H1 (cell line): ENCODE data around the gene ACP3. TPM values are rescaled to one million over a fixed set of nuclear protein-coding genes. Genes with fewer than 3 reads are reported as not detected.

ENCODE experiments used
- CTCF ChIA-PET: fragments of 300-600 bp; sonication (Branson Sonifier 250); formaldehyde crosslinking; loops from one replicate; lab custom pipeline; 2021; ENCODE audit not compliant: partially characterized antibody; lab: Charles Lee
- POLR2A ChIA-PET: fragments of 300-600 bp; sonication (Branson Sonifier 250); formaldehyde crosslinking; loops from one replicate; lab custom pipeline; 2021; ENCODE audit warnings: inconsistent platforms; ENCODE audit not compliant: partially characterized antibody; lab: Charles Lee
- DNase-seq, 2 experiments: peaks; one replicate each; pipeline versions ENCODE4 v3.0.0 to v3.0.0-alpha.2; 2010 to 2022; ENCODE audit warnings: low spot score in 2 of 2, low read depth in 1 of 2, mixed read lengths in 1 of 2
- FAIRE-seq: peaks from 2 replicates; lab custom pipeline; 2011; peaks lifted over from hg19 to GRCh38; lab: Jason Lieb, UNC
- H2AFZ ChIP-seq: 2 replicates; pipeline ENCODE4 v1.8.1; 2012; ENCODE audit warnings: low read length, inconsistent platforms
- H2AK5ac ChIP-seq: 2 replicates; pipeline ENCODE4 v1.6.1; 2013; ENCODE audit warnings: low read depth, low read length
- H2BK120ac ChIP-seq: replicated peaks from 2 replicates; pipeline ENCODE3; 2013; ENCODE audit warnings: low read depth, low read length, inconsistent platforms
- H2BK12ac ChIP-seq: 2 replicates; pipeline ENCODE4 v1.6.1; 2013; ENCODE audit warnings: low read depth, low read length
- H2BK15ac ChIP-seq: 2 replicates; pipeline ENCODE4 v1.6.1; 2013; ENCODE audit warnings: low read length
- H2BK20ac ChIP-seq: 2 replicates; pipeline ENCODE4 v1.6.1; 2013; ENCODE audit warnings: low read length
- H2BK5ac ChIP-seq: 2 replicates; pipeline ENCODE4 v1.6.1; 2013; ENCODE audit warnings: low read depth, low read length
- H3K14ac ChIP-seq: 2 replicates; pipeline ENCODE4 v1.6.1; 2013; ENCODE audit warnings: inconsistent platforms; ENCODE audit not compliant: insufficient read length
- H3K18ac ChIP-seq: 2 replicates; pipeline ENCODE4 v1.6.1; 2013; ENCODE audit warnings: low read length; ENCODE audit errors: extremely low read depth
- H3K23ac ChIP-seq: 2 replicates; pipeline ENCODE4 v1.6.1; 2013; ENCODE audit warnings: inconsistent platforms; ENCODE audit not compliant: insufficient read length
- H3K23me2 ChIP-seq: 2 replicates; pipeline ENCODE4 v1.6.1; 2013; ENCODE audit warnings: low read depth, low read length
- H3K27ac ChIP-seq: 2 replicates; pipeline ENCODE4 v1.6.1; 2011; ENCODE audit warnings: low read depth, low read length, inconsistent platforms
- H3K27me3 ChIP-seq, 4 experiments: replicated peaks in 1 of 4; 1 replicate in 1 of 4; 2 replicates in 3 of 4; pipeline versions ENCODE4 v1.6.1 to v1.8.1; 2011 to 2013; ENCODE audit warnings: low read length in 3 of 4, mild to moderate bottlenecking in 3 of 4, inconsistent platforms in 2 of 4, mixed read lengths in 2 of 4, moderate library complexity in 1 of 4; ENCODE audit not compliant: control insufficient read depth in 3 of 4, insufficient read depth in 3 of 4; ENCODE audit errors: extremely low read depth in 1 of 4
- H3K36me3 ChIP-seq, 4 experiments: 2 replicates each; pipeline versions ENCODE4 v1.6.1 to v1.8.1; 2011 to 2013; ENCODE audit warnings: mild to moderate bottlenecking in 4 of 4, low read length in 3 of 4, moderate library complexity in 2 of 4, control low read depth in 1 of 4, inconsistent platforms in 1 of 4; ENCODE audit not compliant: insufficient read depth in 4 of 4, control insufficient read depth in 2 of 4
- H3K4ac ChIP-seq: replicated peaks from 2 replicates; pipeline ENCODE3; 2013; ENCODE audit warnings: low read length, low read depth, mixed read lengths, inconsistent platforms; ENCODE audit not compliant: insufficient read length
- H3K4me1 ChIP-seq, 4 experiments: replicated peaks in 1 of 4; 1 replicate in 1 of 4; 2 replicates in 3 of 4; pipeline versions ENCODE4 v1.6.1 to v1.8.1; 2011 to 2013; ENCODE audit warnings: low read length in 3 of 4, inconsistent platforms in 2 of 4, mixed read lengths in 1 of 4; ENCODE audit not compliant: insufficient read depth in 4 of 4, control insufficient read depth in 3 of 4
- H3K4me2 ChIP-seq, 2 experiments: 2 replicates each; pipeline versions ENCODE4 v1.6.1 to v1.8.1; 2011 to 2013; ENCODE audit warnings: low read depth in 2 of 2, low read length in 2 of 2, control low read depth in 1 of 2, inconsistent platforms in 1 of 2, mild to moderate bottlenecking in 1 of 2; ENCODE audit not compliant: insufficient read depth in 1 of 2
- H3K4me3 ChIP-seq, 4 experiments: fragments of 200-600, 300-600 bp in 1 of 4; sonication (generic), shearing (Covaris generic), sonication (Bioruptor Twin) in 1 of 4; 2 replicates each; pipeline versions ENCODE4 v1.5.1 to v1.8.1; 2011 to 2016; ENCODE audit warnings: low read length in 4 of 4, low read depth in 3 of 4, control low read depth in 2 of 4, inconsistent platforms in 2 of 4, mild to moderate bottlenecking in 2 of 4, mixed read lengths in 1 of 4, moderate library complexity in 1 of 4; ENCODE audit not compliant: insufficient read depth in 2 of 4; ENCODE audit errors: extremely low read depth in 1 of 4
- H3K56ac ChIP-seq: replicated peaks from 2 replicates; pipeline ENCODE3; 2013; ENCODE audit warnings: low read depth, mild to moderate bottlenecking, mixed read lengths, low read length, inconsistent platforms; ENCODE audit not compliant: insufficient read length
- H3K79me1 ChIP-seq: 2 replicates; pipeline ENCODE4 v1.6.1; 2013; ENCODE audit warnings: low read depth, low read length, control low read depth
- H3K79me2 ChIP-seq, 2 experiments: 2 replicates each; pipeline versions ENCODE4 v1.6.1 to v1.8.1; 2012 to 2013; ENCODE audit warnings: low read length in 2 of 2, mild to moderate bottlenecking in 2 of 2, inconsistent platforms in 1 of 2; ENCODE audit not compliant: insufficient read depth in 2 of 2, control insufficient read depth in 1 of 2
- H3K9ac ChIP-seq, 4 experiments: replicated peaks in 1 of 4; 1 replicate in 1 of 4; 2 replicates in 3 of 4; pipeline versions ENCODE4 v1.6.1 to v1.8.1; 2011 to 2013; ENCODE audit warnings: low read depth in 3 of 4, low read length in 3 of 4, control low read depth in 2 of 4, mild to moderate bottlenecking in 2 of 4, moderate library complexity in 2 of 4, inconsistent platforms in 1 of 4; ENCODE audit errors: extremely low read depth in 1 of 4
- H3K9me3 ChIP-seq, 2 experiments: 2 replicates each; pipeline versions ENCODE4 v1.6.1 to v1.8.1; 2012 to 2013; ENCODE audit warnings: mild to moderate bottlenecking in 2 of 2, moderate library complexity in 2 of 2, control low read depth in 1 of 2, inconsistent platforms in 1 of 2, low read depth in 1 of 2, low read length in 1 of 2, mixed read lengths in 1 of 2; ENCODE audit not compliant: insufficient read depth in 2 of 2
- H4K20me1 ChIP-seq, 2 experiments: replicated peaks in 1 of 2; 2 replicates each; pipeline versions ENCODE3 to v1.8.1; 2011 to 2013; ENCODE audit warnings: inconsistent platforms in 2 of 2, low read length in 2 of 2, mild to moderate bottlenecking in 1 of 2; ENCODE audit not compliant: insufficient read depth in 2 of 2, control insufficient read depth in 1 of 2
- H4K5ac ChIP-seq: 2 replicates; pipeline ENCODE4 v1.6.1; 2013; ENCODE audit warnings: low read length, low read depth, mixed read lengths, inconsistent platforms; ENCODE audit not compliant: insufficient read length
- H4K8ac ChIP-seq: 2 replicates; pipeline ENCODE4 v1.8.0; 2013; ENCODE audit warnings: mild to moderate bottlenecking, moderate library complexity, low read length, inconsistent platforms; ENCODE audit not compliant: insufficient read depth; ENCODE audit errors: extremely low read depth
- H4K91ac ChIP-seq: replicated peaks from 2 replicates; pipeline ENCODE3; 2013; ENCODE audit warnings: low read length, mixed read lengths, inconsistent platforms; ENCODE audit not compliant: insufficient read length
- CBX5 ChIP-seq: fragments of 300-800, 300-1000 bp; sonication (generic); IDR thresholded peaks from 2 replicates; pipeline ENCODE4 v1.7.1; 2016; ENCODE audit warnings: antibody characterized with exemption, low read length, low read depth
- GTF2F1 ChIP-seq: IDR thresholded peaks from 2 replicates; pipeline ENCODE4 v1.6.1; 2012; ENCODE audit warnings: low read depth, low read length, improper control_type of control experiment, borderline replicate concordance
- KDM4A ChIP-seq: IDR thresholded peaks from one replicate; pipeline ENCODE4 v1.7.1; 2012; ENCODE audit warnings: low read depth, mild to moderate bottlenecking, moderate library complexity, low read length, inconsistent platforms; ENCODE audit not compliant: severe bottlenecking
- KDM5A ChIP-seq: fragments of 200-600 bp; IDR thresholded peaks from 2 replicates; pipeline ENCODE4 v1.7.1; 2012; ENCODE audit warnings: mild to moderate bottlenecking, low read length, inconsistent platforms, mixed read lengths
- PHF8 ChIP-seq: fragments of 200-600 bp; sonication (generic); conservative IDR thresholded peaks from 2 replicates; pipeline ENCODE4 v1.7.1; 2012; ENCODE audit warnings: low read depth, mild to moderate bottlenecking, inconsistent platforms, low read length, moderate library complexity
- POLR2AphosphoS5 ChIP-seq: IDR thresholded peaks from 2 replicates; pipeline ENCODE4 v1.6.1; 2011; ENCODE audit warnings: low read depth, low read length
- POU5F1 ChIP-seq: IDR thresholded peaks from 2 replicates; pipeline ENCODE4 v1.6.1; 2011; ENCODE audit warnings: low read depth, mild to moderate bottlenecking, low read length, moderate library complexity
- RFX5 ChIP-seq: IDR thresholded peaks from 2 replicates; pipeline ENCODE4 v1.6.1; 2011; ENCODE audit warnings: low read depth, low read length, improper control_type of control experiment, borderline replicate concordance
- RNF2 ChIP-seq: fragments of 200-900, 300-1000 bp; sonication (generic); IDR thresholded peaks from 2 replicates; pipeline ENCODE4 v1.7.1; 2016; ENCODE audit warnings: borderline replicate concordance, low read depth, mild to moderate bottlenecking, antibody characterized with exemption, low read length; ENCODE audit not compliant: poor library complexity, severe bottlenecking; ENCODE audit errors: missing control alignments
- SP4 ChIP-seq: IDR thresholded peaks from 2 replicates; pipeline ENCODE4 v1.6.1; 2012; ENCODE audit warnings: low read length, inconsistent platforms
- TBP ChIP-seq: IDR thresholded peaks from 2 replicates; pipeline ENCODE4 v1.6.1; 2011; ENCODE audit warnings: low read depth, low read length, improper control_type of control experiment
- TEAD4 ChIP-seq: IDR thresholded peaks from 2 replicates; pipeline ENCODE4 v1.6.1; 2012; ENCODE audit warnings: low read depth, low read length, inconsistent platforms, mixed read lengths
- whole genome bisulfite sequencing, 2 experiments: shearing (Covaris generic) in 1 of 2; methylation state at CpG; one replicate each; pipeline versions ENCODE4 v1.1.6 to v1.1.7; 2013 to 2015; ENCODE audit warnings: low lambda C conversion rate in 2 of 2, mixed read lengths in 2 of 2, inconsistent platforms in 1 of 2, low coverage in 1 of 2, missing lambda C conversion rate in 1 of 2; ENCODE audit not compliant: insufficient replicate concordance in 2 of 2, insufficient coverage in 1 of 2, insufficient read length in 1 of 2; ENCODE audit errors: extremely low coverage in 1 of 2, missing lambda C conversion rate in 1 of 2; 5-methylcytosine and 5-hydroxymethylcytosine counted together
- polyA plus RNA-seq, 7 experiments: library from polyadenylated mRNA; depleted of rRNA in 3 of 7; stranded (reverse) in 5 of 7; unstranded in 2 of 7; fragments of >200 nt in 5 of 7; fragments of 200-250 nt in 2 of 7; gene quantifications; 1 replicate in 5 of 7; 2 replicates in 1 of 7; 4 replicates in 1 of 7; pipeline versions ENCODE4 v1.2.1 to v1.2.3, GENCODE V29; 2011 to 2013; ENCODE audit warnings: missing spikeins in 2 of 7, mixed read lengths in 2 of 7
- total RNA-seq: library from RNA; stranded (reverse); fragmentation: NEBNext Ultra II Directional; extraction: Animal tissue kit (Norgen Biotek cat#: 25700); gene quantifications from 2 replicates; pipeline ENCODE4 v1.2.1, GENCODE V29; 2021
- TF ChIP-seq, protein P1 (sequence below): IDR thresholded peaks from 2 replicates; pipeline ENCODE4 v1.6.1; 2011; ENCODE audit warnings: low read length, improper control_type of control experiment

The ACP3 gene
- total and polyA plus RNA-seq, 2 of the 8 experiments (the other 6 are each of a cell fraction or from before 2014, with no cell fraction given), result 1.2 to 1.4 TPM

- Histone ChIP-seq H3K18ac (no peak overlapping the region), H3K27ac (no peak overlapping the region)
- TF ChIP-seq GTF2F1, result no peak
- no peak for TF ChIP-seq POU5F1
- TF ChIP-seq, protein P1, sequence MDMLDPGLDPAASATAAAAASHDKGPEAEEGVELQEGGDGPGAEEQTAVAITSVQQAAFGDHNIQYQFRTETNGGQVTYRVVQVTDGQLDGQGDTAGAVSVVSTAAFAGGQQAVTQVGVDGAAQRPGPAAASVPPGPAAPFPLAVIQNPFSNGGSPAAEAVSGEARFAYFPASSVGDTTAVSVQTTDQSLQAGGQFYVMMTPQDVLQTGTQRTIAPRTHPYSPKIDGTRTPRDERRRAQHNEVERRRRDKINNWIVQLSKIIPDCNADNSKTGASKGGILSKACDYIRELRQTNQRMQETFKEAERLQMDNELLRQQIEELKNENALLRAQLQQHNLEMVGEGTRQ, result no peak
- no peak for TF ChIP-seq KDM5A
- TF ChIP-seq RNF2, result no peak
- TF ChIP-seq KDM4A, result no peak
- no peak for TF ChIP-seq RFX5
- no peak for TF ChIP-seq CBX5
- TF ChIP-seq POLR2AphosphoS5, result no peak
- no peak for TF ChIP-seq PHF8
- TF ChIP-seq SP4, result no peak
- no peak for TF ChIP-seq TEAD4
- no peak for TF ChIP-seq TBP
Measured at GRCh38 chr3:132347811-132348210, 30.6 kb downstream of the ACP3 start.

More at GRCh38 chr3:132347811-132348210, 30.6 kb downstream of the ACP3 start:
- H3K4me1 ChIP-seq, result peaks cover 0 to 16% (median 8%) of the 10 kb centered on the region in 4 experiments; a peak in 3 of 7 replicates
- no peaks in the 10 kb centered on the region for H3K79me1 ChIP-seq
- no peaks in the 10 kb centered on the region for H3K27me3 ChIP-seq
- no peaks in the 10 kb centered on the region for H3K36me3 ChIP-seq
- FAIRE-seq (no peak), DNase-seq (no peak)
- H2BK20ac ChIP-seq, result no peak overlapping the region
- no peak overlapping the region for H2BK12ac ChIP-seq
- H2BK15ac ChIP-seq, result no peak overlapping the region
- no peaks in the 10 kb centered on the region for H4K20me1 ChIP-seq
- no peak overlapping the region for H2AFZ ChIP-seq
- no peak overlapping the region for H3K23ac ChIP-seq
- no peak overlapping the region for H3K14ac ChIP-seq
- ChIA-PET CTCF (interaction anchor here (0.7 to 20.7 kb wide), 7 partner anchors 8 to 137 kb away, joined by 3 to 486 read pairs (median 12); no protein-coding TSS in a partner anchor), POLR2A (interaction anchor here (0.9 kb wide), 1 partner anchor 51 kb away, joined by 3 read pairs; no protein-coding TSS in a partner anchor)
- no peak overlapping the region for H4K91ac ChIP-seq
- no peak overlapping the region for H4K5ac ChIP-seq
- WGBS, 2 experiments, result 74% methylated on average over 1 of the region's 1 CpG; no CpG with 5 or more reads in 1 of the 2 experiments
- H3K9ac ChIP-seq, result no peak overlapping the region
- no peak overlapping the region for H3K56ac ChIP-seq
- no peak overlapping the region for H2BK5ac ChIP-seq
- no peak overlapping the region for H2AK5ac ChIP-seq
- no peak overlapping the region for H3K4ac ChIP-seq
- no peaks in the 10 kb centered on the region for H3K9me3 ChIP-seq
- no peak overlapping the region for H4K8ac ChIP-seq
- H3K23me2 ChIP-seq, result no peaks in the 10 kb centered on the region
- no peak overlapping the region for H2BK120ac ChIP-seq
- no peak overlapping the region for H3K4me3 ChIP-seq
- H3K4me2 ChIP-seq, result no peak overlapping the region
- no peaks in the 10 kb centered on the region for H3K79me2 ChIP-seq
